GM19438 (cell line): Measurements from ENCODE around the gene TTYH2.
"Not testable (repeated sequence)": the region's sequence is repeated elsewhere in the genome, so short reads cannot be mapped to it uniquely, and the experiment has no call there.

ENCODE experiments used
- ATAC-seq: cut with Tn5 transposase; IDR thresholded peaks from one replicate; pipeline ENCODE4 v1.9.1; 2021; ENCODE audit warnings: low read depth; ENCODE audit not compliant: unreplicated experiment

The TTYH2 gene

DNA sequence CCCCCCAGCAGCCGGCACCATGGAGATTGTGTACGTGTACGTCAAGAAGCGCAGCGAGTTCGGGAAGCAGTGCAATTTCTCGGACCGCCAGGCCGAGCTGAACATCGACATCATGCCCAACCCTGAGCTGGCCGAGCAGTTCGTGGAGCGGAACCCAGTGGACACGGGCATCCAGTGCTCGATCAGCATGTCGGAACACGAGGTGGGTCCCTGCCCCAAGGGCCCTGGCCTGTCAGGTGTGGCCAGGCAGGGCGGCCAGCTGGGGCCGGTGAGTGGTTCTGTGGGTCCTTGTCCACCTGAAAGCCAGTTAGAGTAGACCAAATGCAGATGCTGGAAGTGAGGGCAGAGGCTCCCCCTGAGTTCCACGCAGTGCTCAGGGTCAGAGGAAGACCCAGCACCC lies 68.4 kb downstream of the TTYH2 start:
- no peak for ATAC-seq

DNA sequence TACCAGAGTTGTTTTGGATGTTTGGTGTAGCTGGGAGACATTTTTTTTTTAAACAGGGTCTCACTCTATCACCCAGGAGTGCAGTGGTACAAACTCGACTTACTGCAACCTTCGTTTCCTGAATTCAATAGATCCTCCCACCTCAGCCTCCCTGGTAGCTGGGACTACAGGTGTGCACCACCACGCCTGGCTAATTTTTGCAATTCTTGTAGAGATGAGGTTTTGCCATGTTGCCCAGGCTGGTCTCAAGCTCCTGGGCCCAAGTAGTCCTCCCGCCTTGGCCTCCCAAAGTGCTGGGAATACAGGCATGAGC lies 68.9 kb downstream of the TTYH2 start:
- not testable (repeated sequence) for ATAC-seq

DNA sequence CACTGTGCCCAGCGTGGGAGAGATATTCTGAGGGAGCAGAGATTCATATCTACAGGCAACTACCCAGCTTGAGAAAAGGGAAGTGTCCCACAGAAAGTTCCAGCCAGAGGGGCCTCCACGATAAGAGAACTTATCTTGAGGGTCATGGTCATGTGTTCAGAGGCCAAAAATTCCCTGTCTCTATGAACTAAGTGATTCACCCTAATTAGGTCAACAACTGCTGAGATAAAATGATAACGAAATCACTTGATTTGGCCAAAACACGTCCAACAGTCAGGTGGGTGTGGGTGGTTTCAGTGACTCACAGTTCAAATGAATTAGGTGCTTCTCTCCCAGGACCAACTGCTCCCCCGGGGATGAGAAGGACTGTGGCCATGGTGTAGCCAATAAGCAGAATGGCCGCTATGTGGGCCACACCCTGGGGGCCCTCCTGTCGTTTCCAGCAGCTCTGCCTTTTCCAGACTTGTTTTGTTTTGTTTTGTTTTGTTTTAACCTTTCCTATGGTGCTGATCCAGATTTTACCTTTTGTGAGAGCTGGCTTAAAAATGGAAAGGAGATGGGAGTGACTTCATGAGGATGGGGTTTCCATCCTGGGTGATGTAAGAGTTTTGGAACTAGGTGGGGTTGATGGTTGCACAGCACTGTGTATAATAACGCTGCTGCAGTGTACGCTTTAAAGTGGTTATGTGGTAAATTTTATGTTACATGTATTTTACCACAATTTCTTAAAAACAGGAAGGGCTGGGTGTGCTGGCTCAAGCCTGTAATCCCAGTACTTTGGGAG lies 69.4 kb downstream of the TTYH2 start:
- ATAC-seq, result no peak

DNA sequence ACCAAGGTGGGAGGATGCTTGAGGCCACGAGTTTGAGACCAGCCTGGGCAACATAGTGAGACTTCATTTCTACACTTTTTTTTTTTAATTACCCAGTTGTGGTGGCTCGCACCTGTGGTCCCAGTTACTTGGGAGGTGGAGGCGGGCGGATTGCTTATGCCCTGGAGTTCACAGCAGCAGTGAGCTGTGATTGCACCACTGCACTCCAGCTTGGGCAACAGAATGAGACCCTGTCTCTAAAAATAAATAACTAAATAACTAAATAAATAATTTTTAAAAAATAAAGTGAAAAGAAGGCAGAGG lies 70.0 kb downstream of the TTYH2 start:
- ATAC-seq, result no peak

DNA sequence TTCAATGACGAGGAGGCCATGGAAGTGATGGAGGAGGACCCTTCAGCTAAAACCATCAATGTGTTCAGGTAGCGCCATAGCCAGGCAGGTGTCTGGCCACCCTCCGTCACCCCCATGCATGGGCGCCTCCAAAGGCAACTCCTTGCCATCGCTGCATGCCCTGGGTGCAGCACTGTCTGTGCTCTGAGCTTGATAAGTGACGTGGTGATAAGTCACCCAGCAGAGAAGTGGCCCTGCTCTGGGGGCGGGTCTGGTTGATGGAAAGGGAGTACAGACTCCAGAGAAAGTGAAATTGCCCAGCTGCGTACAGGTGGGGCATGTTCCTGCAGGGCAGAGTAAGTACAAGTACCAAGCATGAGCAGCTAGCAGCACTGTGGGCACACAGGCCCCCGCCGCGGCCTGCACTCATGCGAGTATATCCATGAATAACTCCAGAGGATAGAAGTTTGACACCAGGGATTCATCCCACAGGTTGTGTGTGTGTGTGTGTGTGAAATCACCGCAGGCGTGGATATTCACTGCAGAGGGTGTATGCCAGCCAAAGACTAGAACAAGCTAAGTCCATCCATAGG lies 73.7 kb downstream of the TTYH2 start:
- no peak for ATAC-seq

DNA sequence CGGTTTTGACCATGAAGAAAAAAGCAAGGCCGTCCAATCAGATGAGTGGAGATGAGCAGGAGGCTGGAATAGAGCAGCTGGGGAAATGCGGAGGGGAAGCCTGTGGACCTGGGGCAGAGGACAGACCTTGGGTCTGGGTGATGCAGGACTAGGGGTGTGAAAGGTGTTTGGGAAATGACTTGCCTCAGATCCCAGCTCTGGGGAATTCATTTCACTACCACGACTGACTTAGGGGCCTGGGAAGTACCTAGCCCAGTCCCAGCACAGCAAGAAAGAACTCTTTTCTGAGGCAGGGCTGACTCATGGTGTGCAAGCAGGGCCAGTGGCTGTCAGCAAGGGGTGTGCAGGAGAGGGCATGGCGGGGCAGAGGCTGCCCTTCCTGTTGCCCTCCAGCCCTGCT lies 75.4 kb downstream of the TTYH2 start:
- no peak for ATAC-seq

DNA sequence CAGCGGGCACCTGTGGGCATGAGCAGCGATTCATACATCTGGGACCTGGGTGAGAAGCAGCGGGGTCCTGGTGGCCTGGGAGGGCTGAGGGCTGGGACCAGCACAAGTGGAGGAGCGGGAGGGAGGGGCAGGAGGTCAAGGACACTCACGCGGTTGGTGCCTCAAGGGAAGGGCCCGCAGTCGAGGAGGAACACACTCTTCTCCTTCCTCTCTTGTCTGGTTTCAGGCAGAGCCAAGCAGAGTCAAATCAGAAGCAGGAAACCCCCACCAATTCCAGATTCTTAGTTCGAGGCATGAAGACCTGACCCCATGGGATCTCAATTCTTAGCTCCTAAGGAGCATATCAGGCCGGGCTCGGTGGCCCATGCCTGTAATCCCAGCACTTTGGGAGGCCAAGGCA lies 76.3 kb downstream of the TTYH2 start:
- ATAC-seq, result no peak

DNA sequence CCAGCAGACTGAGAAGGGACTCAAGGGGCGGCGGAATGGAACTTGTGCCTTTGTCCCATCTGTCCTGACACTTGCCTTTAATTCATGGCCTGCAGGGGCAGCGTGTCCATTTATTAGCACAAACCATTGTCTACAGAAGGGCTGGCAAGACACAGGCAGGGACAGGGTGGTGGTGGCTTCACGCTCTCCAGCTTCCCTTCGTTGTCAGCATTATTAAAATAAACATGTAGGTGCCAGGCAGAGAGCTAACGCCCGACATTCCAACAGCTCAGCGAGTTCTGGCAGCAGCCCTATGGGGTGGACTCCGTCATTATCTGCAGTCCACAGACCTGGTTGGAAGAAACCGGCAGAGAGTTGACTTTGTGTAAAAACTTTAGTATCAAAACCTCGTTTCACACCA lies 77.0 kb downstream of the TTYH2 start:
- no peak for ATAC-seq

DNA sequence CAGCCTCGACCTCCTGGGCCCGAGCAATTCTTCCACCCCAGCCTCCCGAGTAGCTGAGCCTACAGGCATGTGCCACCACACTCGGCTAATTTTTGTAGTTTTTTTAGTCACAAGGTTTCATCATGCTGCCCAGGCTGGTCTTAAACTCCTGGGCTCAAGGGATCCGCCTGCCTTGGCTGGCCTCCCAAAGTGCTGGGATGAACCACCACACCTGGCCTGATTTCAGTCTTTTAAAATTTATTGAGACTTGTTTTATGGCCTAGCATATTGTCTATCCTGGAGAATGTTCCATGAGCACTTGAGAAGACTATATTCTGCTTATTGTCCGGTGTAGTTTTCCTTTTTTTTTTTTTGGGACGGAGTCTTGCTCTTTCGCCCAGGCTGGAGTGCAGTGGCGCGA lies 79.1 kb downstream of the TTYH2 start:
- no peak for ATAC-seq

DNA sequence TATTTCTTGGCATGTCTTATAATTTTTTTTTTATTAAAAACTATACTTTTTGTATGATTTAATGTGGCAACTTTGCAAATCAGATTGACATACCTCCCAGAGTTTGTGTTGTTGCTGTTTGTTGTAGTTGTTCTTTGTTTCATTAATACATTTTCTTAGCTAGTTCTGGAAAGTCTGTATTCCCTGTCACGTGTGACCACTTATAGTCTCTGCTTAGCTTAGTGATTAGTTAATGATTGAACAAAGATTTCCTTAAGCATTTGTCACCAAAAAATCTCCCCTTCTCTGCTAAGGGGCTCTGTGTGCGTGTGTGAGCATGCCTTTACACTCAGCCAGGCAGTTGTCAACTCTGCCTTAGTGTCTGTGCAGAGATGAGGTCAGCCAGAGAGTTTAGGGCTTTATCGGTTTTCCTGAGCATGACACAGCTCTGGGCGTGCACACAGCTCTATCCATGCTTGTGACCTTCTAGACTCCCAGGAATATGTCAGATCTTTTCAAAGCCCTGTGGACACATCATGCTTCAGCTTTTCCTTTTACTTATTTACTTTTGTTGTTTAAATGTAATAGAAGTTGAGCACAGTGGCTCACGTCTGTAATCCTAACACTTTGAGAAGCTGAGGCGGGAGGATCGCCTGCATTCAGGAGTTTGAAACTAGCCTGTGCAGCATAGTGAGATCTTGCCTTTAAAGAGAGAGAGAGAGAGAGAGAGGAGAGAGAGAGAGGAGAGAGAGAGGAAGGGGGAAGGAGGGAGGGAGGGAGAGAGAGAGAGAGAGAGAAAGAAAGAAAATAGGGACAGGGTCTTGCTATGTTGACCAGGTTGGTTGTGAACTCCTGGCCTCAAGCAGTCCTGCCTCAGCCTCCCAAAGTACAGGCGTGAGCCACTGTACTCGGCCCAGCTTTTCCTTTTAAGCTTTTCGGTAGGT lies 82.5 kb downstream of the TTYH2 start:
- no peak for ATAC-seq

DNA sequence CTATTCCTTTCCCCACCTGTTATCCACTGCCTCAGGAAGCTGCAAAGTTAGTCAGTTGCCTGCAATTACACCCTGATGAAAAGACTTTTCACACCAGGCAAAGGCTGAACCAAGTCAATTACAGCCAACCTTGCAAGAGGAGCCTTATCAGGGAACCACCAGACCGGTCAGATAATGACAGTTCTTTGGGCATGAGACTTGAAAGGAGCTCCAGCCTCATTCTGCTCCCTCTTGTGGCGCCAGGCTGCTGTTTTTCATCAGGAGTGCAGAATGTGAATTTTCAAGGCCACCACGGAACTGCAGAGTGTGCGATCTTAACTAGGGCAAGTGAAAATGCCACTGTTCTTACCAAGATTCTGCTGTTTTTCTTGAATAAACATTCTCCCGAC lies 83.2 kb downstream of the TTYH2 start:
- no peak for ATAC-seq

DNA sequence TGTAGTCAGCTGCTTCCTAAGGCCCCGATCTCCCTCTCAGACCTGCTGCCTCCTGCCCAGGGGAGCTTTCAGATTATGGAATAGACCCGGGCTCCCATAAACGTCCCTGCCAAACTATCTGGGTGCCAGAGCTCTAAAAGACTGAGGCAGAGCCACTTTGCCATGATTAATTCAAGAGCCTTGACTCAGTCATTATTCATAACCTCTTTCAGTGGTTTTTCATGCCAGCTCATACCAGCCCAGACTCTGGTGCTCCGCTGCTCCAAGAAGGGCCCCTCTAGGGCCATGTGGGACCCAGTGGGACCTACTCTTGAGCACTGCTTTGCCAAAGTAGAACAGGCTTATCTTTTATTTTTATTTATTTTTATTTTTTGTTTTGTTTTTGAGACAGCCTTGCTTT lies 84.6 kb downstream of the TTYH2 start:
- no peak for ATAC-seq

DNA sequence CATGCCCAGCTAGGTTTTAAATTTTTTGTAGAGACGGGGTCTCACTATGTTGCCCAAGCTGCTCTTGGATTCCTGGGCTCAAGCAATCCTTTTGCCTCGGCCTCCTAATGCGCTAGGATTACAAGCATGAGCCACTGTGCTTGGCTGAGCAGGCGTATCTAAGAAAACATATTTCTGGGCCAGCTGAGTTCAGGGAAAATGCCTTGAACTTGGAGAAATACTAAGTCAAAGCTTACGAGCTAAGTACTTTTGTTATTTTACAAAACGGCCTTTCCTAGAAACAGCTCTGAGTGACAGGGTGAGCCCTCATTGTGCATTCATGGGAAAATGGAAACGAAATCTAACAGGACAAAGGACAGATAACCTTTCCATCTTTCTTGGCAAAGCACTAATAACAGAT lies 85.4 kb downstream of the TTYH2 start:
- ATAC-seq, result no peak

DNA sequence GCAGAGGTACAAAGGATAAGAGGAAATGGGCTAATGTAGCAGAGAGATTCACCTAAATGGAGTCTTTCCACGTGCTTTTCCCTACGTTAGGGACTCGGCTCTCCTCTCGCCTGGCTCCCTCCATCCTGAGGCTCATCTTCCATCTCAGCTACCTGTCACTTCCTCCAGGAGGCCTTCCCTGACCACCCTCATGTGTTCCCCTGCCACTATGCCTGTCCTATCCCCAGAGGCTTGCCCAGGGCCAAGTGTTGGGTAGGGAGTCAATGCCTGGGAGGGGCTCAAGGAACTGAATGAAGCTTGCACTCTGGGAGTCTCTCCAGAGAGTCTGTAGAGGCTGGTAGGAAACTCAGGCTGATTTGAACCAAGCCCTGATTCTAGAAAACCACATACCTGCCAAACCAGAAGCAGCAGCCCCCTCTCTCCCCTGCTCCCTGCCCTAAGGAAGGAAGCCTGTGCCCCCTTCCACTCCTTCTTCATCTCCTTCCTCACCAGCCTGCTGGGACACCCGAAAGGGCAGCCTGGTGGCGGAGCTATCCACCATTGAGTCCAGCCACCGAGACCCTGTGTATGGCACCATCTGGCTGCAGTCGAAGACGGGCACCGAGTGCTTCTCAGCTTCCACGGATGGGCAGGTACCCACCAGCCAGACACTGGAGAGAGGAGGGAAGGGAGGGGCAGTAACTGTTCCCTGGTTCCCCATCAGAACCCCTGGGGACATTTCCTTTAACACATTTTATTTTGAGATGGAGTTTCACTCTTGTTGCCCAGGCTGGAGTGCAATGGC lies 86.0 kb downstream of the TTYH2 start:
- no peak for ATAC-seq

DNA sequence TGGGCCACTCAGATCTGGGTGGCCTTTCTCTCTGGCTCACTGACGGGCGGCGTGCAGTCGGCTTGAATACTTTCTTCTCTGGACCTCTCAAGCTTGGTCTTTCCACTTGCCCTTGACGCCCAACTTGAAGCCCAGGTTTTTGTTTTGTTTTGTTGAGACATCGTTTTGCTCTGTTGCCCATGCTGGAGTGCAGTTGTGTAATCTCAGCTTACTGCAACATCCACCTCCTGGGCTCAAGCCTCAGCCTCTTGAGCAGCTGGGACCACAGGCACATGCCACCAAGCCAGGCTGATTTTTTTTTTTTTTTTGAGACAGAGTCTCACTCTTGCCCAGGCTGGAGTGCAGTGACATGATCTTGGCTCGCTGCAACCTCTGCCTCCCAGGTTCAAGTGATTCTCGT lies 89.9 kb downstream of the TTYH2 start:
- no peak for ATAC-seq

DNA sequence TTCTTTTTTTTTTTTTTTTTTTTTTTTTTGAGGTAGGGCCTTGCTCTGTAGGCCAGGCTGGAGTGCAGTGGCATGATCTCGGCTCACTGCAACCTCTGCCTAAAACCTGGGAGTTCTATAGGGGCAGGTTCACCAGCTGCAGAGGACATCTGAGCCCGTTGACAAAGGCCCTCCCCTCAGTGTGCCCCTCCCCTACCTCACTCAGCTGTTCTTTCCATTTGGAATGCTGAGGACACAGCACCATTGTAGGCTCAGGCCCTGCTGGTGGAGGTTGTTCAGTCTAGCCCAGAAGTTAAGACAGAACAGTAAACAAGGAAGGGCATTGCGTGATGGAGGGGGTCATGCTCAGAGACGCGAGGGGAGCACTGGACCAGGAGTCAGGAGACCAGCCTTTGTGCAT lies 90.8 kb downstream of the TTYH2 start:
- ATAC-seq, result no peak

DNA sequence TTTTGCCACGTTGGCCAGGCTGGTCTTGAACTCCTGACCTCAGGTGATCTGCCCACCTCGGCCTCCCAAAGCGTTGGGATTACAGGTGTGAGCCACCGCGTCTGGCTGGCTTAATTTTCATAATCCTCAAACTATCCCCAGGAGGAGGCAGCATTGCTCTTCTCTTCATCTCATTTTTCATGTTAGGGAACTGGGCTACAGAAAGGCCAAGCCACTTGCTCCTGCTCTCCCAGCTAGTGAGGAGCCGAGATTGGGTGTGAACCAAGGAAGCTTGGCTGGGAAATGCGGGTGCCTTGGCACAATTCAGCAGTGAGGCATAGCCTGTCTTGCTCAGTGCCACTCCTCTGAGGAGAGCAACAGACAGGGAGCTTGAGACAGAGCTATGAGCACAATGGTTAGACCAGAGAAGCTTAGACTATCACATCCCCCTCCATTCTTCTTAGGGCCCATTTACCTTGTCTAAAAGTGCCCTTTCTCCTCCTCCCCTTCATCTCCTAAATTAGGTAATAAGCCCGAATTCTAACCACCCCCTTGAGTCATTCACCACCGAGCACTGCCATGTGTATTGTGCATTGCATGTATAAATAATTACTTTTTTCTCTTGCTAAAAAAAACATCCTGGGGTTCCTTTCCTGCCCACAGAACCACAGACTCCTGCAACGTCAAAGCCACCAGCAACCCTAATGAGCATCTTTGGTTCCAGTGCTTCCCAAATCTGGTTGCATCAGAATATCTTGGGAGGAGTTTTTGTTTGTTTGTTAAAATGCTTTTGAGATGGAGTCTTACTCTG lies 92.7 kb downstream of the TTYH2 start:
- no peak for ATAC-seq

DNA sequence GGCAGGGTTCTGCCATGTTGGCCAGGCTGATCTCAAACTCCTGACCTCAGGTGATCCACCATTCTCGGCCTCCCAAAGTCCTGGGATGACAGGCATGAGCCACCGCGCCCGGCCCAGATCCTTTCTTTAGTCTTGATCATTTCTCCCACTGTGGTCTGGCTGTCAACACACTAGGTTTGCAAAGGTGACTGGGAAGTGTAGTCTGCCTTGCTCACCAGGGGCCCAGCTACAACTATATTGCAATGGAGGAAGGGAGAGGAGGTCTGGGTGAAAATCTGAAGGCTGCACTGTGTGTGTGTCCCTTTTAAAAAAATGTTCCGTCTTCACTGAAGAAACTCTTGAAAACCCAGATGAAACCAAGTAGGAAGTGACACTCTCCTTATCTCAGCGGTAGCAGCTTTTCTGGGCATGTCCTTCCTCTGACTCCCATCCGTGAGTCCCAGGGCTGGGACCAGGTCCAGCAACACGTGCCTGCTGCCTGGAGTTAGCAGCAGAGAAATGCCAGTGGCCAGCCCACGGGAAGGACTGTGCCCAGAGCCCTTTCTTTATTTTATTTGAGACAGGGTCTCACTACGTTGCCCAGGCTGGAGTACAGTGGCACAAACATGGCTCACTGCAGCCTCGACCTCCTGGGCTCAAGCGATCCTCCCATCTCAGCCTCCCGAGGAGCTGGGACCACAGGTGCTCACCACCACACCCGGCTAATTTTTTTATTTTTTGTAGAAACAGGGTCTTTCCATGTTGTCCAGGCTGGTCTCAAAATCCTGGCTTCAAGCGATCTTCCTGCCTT lies 94.8 kb downstream of the TTYH2 start:
- ATAC-seq, result no peak

DNA sequence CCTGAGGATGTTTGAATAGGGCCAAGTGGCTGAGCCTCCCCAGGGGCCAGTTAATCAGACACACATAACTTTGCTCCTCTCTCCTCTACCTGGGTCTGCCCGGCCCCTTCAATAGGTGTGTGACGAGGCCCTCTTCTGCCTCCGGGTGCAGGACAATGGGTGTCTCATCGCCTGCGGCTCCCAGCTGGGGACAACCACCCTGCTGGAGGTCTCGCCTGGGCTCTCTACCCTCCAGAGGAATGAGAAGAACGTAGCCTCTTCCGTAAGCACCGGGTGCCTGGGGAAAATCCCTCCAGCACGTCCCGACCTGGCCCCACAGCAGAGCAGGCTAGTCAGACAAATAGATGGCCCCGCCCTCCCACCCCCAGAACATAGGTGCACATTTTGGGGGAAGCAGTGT lies 96.5 kb downstream of the TTYH2 start:
- no peak for ATAC-seq
